C4-2B (cell line): ENCODE measurements around the gene CCDC172.

Source experiments
- ZFX ChIP-seq: fragments of 450-650 bp; IDR thresholded peaks from 2 replicates; pipeline ENCODE4 v1.6.1; 2017
- TF ChIP-seq, protein P1 (sequence below): fragments of 450-650 bp; conservative IDR thresholded peaks from 2 replicates; pipeline ENCODE4 v1.5.1; 2017; ENCODE audit warnings: mild to moderate bottlenecking

DNA sequence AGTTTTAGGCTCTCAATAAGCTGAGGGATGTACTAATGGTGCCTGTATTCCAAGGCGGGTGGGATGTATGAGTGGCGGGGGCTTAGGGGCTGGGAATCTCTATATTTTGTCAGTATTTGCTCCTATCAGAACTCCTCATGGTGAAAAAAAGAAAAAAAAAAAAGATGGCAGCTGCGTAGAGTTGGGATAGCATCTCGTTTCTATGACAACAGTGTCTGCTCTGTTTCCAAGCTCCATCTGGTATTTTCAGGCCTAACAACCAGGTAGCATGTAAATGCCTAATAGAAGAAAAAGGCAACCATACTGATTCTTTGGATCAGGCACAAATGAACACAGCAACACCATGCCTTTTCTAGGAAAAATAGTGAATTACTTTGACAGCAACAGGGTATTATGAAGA, 11.7 kb upstream of the CCDC172 start:
- TF ChIP-seq, protein P1, sequence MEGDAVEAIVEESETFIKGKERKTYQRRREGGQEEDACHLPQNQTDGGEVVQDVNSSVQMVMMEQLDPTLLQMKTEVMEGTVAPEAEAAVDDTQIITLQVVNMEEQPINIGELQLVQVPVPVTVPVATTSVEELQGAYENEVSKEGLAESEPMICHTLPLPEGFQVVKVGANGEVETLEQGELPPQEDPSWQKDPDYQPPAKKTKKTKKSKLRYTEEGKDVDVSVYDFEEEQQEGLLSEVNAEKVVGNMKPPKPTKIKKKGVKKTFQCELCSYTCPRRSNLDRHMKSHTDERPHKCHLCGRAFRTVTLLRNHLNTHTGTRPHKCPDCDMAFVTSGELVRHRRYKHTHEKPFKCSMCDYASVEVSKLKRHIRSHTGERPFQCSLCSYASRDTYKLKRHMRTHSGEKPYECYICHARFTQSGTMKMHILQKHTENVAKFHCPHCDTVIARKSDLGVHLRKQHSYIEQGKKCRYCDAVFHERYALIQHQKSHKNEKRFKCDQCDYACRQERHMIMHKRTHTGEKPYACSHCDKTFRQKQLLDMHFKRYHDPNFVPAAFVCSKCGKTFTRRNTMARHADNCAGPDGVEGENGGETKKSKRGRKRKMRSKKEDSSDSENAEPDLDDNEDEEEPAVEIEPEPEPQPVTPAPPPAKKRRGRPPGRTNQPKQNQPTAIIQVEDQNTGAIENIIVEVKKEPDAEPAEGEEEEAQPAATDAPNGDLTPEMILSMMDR, result no peak
- no peak for TF ChIP-seq ZFX
